Measurements from ENCODE around the gene MANF. TPM values are rescaled to one million over a fixed set of nuclear protein-coding genes. Genes with fewer than 3 reads are reported as not detected.

MANF gene
- total and polyA plus RNA-seq, 2 of the 4 experiments (the other 2 are of a cell fraction) = 65.4 to 122 TPM

DNA sequence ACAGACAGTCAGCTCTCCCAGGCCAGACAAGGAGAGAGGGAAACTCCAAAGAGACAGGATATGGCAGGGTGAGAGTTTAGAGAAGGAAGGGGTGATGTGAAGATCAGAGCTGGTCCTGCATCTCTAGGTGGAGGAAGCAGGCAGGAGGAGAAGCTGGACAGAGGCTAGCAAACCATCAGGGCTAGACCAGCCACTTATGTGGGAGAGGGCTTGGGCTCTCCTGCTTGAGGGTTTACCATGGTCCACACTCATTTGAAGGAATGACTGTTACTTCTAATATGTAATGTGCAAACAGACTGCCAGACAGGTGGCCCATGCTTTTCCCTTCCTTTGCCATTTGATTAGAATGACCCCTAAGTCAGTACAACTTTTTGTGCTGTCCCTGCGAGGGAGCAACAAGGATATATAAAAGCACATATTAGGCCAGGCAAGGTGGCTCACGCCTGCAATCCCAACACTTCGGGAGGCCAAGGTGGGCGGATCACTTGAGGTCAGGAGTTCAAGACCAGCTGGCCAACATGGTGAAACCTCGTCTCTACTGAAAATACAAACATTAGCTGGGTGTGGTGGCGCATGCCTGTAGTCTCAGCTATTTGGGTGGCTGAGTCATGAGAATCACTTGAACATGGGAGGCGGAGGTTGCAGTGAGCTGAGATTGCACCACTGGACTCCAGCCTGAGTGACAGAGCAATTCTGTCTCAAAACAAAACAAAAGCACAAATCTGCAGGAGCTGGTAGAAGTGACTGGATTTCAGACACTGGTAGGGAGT, 41.0 kb upstream of the MANF start:
- ChIA-PET CTCF (interaction anchor here (0.6 kb wide), 1 partner anchor 28 kb away, joined by 3 read pairs; no protein-coding TSS in a partner anchor), POLR2A (ENCODE audit: unreplicated experiment) (no interaction called here)
- H4K20me1 ChIP-seq (ENCODE audit: insufficient read depth, low read length) = no peaks in the 10 kb centered on the region

More for the DNA sequence above, 41.0 kb upstream of the MANF start:
- Histone ChIP-seq H3K9ac (ENCODE audit: low read depth, low read length) (no peak overlapping the region), H2BK5ac (ENCODE audit: low read depth, low read length, poor library complexity, severe bottlenecking) (peak overlapping the region; percentile 11), H3K27me3 (ENCODE audit: control insufficient read depth, insufficient read depth, low read length) (no peaks in the 10 kb centered on the region), H2AK9ac (replicated peaks; ENCODE audit: low read depth, low read length, poor library complexity) (peak overlapping the region; percentile 67), H2AFZ (replicated peaks; ENCODE audit: low read length, poor library complexity) (peak overlapping the region; percentile 40), H4K91ac (ENCODE audit: insufficient read depth, low read depth, low read length) (peak overlapping the region; percentile 82), H4K8ac (ENCODE audit: low read depth in 2 of 2, low read length in 2 of 2) (peak overlapping the region in 1 of 2 experiments; percentile 59; a peak in 1 of 4 replicates), H3K14ac (replicated peaks; ENCODE audit: low read depth, low read length) (peak overlapping the region; percentile 84), H3K18ac (ENCODE audit: low read depth, low read length) (peak overlapping the region; percentile 19), H3K56ac (ENCODE audit: extremely low read depth, insufficient read depth, low read length) (peak overlapping the region; percentile 41; the same call in 1 of the 2 replicates), H3K36me3 (ENCODE audit: control insufficient read depth, insufficient read depth, low read length) (no peaks in the 10 kb centered on the region), H2BK120ac (ENCODE audit: low read depth, low read length) (peak overlapping the region; percentile 84), H2BK20ac (ENCODE audit: low read depth, low read length) (peak overlapping the region; percentile 87), H3K4me2 (ENCODE audit: low read depth, low read length) (no peak overlapping the region; the same call in 1 of the 2 replicates), H3K79me1 (ENCODE audit: low read depth in 1 of 2, low read length in 2 of 2) (0 out of 4 replicates have a peak, but pooled peaks cover 0 to 3% of the 10 kb centered on the region in 2 experiments), H3K23ac (ENCODE audit: low read depth, low read length) (peak overlapping the region; percentile 12), H2BK15ac (ENCODE audit: low read depth, low read length) (peak overlapping the region; percentile 79; the same call in 2 of the 3 replicates), H3K4ac (ENCODE audit: low read depth, low read length) (peak overlapping the region; percentile 92), H3K27ac (ENCODE audit: insufficient read depth, low read length) (no peak overlapping the region; the same call in 1 of the 2 replicates), H2AK5ac (ENCODE audit: low read depth, low read length) (peak overlapping the region; percentile 66), H3K9me3 (ENCODE audit: control insufficient read depth, insufficient read depth, low read length) (no peaks in the 10 kb centered on the region), H3K4me1 (ENCODE audit: control insufficient read depth, insufficient read depth, low read length) (peaks cover 24% of the 10 kb centered on the region), H4K5ac (ENCODE audit: low read depth, low read length) (peak overlapping the region; percentile 45), H3K9me1 (ENCODE audit: insufficient read depth, low read length) (peaks cover 22% of the 10 kb centered on the region), H3K4me3 (ENCODE audit: insufficient read depth, low read depth, low read length) (no peak overlapping the region)
- in situ Hi-C loops (cut with MboI; ENCODE audit: low sequenced_read_pairs) (no loop called here), intact Hi-C loops (cut with micrococcal nuclease) (loop anchor here (1.0 kb wide), 1 partner anchor 40 kb away; no protein-coding TSS in a partner anchor), dilution Hi-C loops (cut with HindIII; ENCODE audit: low sequenced_read_pairs, unreplicated experiment) (no loop called here)
- BruUV-seq (replicated peaks) = no TSS peak
- ATAC-seq (ENCODE audit: low read depth) (peak; percentile 70), DNase-seq (peak; percentile 78)
- WGBS, 2 experiments (ENCODE audit: extremely low coverage in 2 of 2, insufficient read length in 1 of 2) = 40% methylated on average over 1 of the region's 7 CpGs; no CpG with 5 or more reads in 1 of the 2 experiments
- peak; percentile 61; the same call in 1 of the 2 replicates for TF ChIP-seq NFE2L2 (IDR thresholded peaks at IDR 0.05; ENCODE audit: low read depth, low read length)
- TF ChIP-seq BHLHE40 (IDR thresholded peaks at IDR 0.05; ENCODE audit: low read depth, low read length) = peak; percentile 51; the same call in 1 of the 2 replicates
- TF ChIP-seq, protein P1, sequence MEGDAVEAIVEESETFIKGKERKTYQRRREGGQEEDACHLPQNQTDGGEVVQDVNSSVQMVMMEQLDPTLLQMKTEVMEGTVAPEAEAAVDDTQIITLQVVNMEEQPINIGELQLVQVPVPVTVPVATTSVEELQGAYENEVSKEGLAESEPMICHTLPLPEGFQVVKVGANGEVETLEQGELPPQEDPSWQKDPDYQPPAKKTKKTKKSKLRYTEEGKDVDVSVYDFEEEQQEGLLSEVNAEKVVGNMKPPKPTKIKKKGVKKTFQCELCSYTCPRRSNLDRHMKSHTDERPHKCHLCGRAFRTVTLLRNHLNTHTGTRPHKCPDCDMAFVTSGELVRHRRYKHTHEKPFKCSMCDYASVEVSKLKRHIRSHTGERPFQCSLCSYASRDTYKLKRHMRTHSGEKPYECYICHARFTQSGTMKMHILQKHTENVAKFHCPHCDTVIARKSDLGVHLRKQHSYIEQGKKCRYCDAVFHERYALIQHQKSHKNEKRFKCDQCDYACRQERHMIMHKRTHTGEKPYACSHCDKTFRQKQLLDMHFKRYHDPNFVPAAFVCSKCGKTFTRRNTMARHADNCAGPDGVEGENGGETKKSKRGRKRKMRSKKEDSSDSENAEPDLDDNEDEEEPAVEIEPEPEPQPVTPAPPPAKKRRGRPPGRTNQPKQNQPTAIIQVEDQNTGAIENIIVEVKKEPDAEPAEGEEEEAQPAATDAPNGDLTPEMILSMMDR (conservative IDR thresholded peaks at IDR 0.05; ENCODE audit: low read depth, low read length) = no peak
- TF ChIP-seq RCOR1 (IDR thresholded peaks at IDR 0.05; ENCODE audit: insufficient replicate concordance, low read length) = peak; percentile 37
- peak; percentile 37; the same call in 1 of the 2 replicates for TF ChIP-seq FOS (IDR thresholded peaks at IDR 0.05; ENCODE audit: low read depth, low read length)
- TF ChIP-seq SMC3 (IDR thresholded peaks at IDR 0.05; ENCODE audit: low read depth, low read length) = no peak
- TF ChIP-seq CEBPB (IDR thresholded peaks at IDR 0.05; ENCODE audit: low read depth, low read length) = peak; percentile 92

Measured in IMR-90 (cell line).